ENCODE data around the gene NME5.

Gene NME5

DNA sequence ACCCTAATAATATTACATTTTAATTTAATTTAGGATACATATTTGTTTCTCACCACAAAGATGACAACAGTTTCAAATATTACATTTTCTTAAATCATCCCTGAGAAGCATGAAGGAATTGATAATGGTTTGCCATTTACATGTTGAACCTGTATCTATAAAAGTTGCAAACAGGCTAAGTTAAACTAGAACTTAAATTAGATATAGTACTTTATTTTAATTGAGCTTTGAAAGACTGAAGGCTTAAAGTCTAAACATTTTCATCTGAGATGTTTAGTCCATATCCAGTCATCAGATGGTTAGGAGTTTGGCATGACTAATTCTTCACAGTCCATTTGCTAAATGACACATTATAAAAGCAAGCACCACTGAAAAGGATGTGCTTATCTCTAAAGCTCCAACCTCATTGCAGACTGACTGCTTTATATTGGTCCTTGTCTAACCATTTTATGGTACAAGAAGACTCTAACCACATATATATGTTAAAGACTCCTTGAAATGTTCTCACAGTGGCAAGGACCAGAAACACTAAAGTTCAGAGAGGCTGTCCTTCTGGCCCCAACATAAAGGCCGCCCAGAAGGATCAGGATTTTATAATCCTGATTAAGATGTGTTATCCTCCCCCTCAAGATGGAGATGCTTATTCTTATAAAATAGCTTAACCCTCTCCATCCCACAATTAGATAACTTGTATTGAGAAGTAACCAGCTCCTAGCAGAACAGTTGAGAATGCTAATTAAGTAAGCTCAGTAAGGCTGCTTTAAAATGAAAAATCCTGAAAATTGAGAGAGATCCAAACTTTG is 29.6 kb downstream of the NME5 start:
- DNase-seq, result no peak
- no peak for TF ChIP-seq GATA1 (IDR thresholded peaks at IDR 0.05; ENCODE audit: low read depth, low read length)
- TF ChIP-seq POLR2A (IDR thresholded peaks at IDR 0.05; ENCODE audit: low read length), result no peak

DNA sequence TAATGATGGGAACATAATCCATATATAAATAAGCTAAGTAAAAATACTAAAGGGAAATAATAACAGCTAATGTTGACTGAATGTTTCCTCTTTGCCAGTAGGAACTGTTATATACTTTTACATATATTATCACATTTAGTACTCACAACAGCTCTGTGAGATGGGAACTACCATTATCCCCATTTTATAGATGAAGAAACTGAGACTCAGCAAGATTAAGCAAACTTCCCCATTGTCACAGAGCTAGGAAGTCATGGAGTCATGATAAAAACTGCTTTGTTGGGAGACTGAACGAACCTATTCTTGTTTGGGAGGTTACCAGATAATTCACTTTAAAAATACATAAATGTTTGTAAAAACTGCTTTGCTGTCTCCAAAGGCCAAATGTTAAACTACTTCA is 32.0 kb downstream of the NME5 start:
- TF ChIP-seq GATA1 (IDR thresholded peaks at IDR 0.05; ENCODE audit: low read depth, low read length), result no peak
- TF ChIP-seq POLR2A (IDR thresholded peaks at IDR 0.05; ENCODE audit: low read length), result no peak
- no peak for DNase-seq

DNA sequence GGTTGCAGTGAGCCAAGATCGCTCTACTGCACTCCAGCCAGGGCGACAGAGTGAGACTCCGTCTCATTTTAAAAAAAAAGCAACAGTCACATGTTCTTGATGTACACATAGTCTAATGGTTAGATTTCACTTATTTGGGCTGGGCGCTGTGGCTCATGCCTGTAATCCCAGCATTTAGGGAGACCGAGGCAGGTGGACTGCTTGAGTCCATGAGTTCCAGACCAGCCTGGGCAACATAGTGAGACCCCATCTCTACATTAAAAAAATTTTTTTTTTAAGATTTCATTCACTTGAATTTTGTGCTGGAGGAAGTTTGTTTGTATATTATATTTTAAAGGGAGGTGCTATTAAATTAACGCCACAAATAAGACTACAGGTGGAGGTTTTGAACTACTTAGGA is 33.5 kb downstream of the NME5 start:
- TF ChIP-seq POLR2A (IDR thresholded peaks at IDR 0.05; ENCODE audit: low read length) (no peak), GATA1 (IDR thresholded peaks at IDR 0.05; ENCODE audit: low read depth, low read length) (no peak)

DNA sequence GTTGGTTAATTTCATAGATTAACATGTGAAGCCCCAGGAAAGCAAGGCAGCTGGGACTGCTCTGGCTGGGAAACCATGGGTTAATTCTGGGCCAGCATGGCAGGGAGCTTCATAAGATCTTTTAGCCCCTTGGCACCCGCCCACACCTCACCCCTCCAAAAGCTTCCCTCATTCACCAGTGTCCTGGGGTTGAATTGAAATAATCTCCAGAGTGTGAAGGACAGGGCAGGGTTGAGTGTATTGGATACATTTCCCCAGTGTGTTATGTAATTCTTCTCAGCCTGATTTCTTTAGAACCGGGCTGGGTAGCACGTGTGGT is 36.0 kb downstream of the NME5 start:
- DNase-seq, result no peak
- TF ChIP-seq POLR2A (IDR thresholded peaks at IDR 0.05; ENCODE audit: low read length) (no peak), GATA1 (IDR thresholded peaks at IDR 0.05; ENCODE audit: low read depth, low read length) (no peak)

More for the DNA sequence above, 33.5 kb downstream of the NME5 start:
- DNase-seq, result no peak

DNA sequence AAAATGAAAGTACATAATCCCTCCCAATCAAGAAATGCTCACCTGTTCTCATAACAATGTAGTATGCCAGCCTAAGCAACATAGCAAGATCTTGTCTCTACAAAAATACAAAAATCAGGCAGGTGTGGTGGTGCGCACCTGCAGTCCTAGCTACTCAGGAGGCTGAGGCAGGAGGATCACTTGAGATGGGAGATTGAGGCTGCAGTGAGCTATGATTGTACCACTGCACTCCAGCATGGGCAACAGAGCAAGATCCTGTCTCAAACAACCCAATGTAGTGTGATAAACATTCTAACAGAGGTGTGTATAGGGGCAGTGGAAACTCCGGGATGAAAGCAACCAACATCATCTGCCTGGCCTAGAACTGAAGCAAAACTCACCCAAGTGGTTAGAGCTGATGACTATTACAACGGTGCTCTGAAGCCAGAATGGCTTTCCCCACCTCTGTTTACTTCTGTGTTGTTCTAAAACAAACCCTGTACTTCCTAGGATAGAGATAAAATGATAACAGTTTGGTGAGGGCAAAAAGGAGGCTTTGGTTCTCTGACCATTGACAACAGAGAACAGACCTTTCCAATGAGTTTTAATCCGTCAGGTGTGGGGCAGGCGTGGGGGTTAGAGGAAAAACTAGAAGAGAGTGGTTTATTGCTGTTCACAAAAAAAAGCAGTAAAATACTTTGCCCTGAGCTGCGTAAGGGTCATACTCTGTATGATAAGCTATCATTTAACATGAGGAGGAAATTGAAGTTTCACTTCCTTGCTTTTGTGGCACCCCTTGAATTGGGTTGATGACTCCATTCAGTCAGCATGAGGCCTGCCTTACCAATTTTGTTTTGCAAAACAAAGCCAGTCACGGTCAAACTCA is 36.5 kb downstream of the NME5 start:
- no peak for DNase-seq
- TF ChIP-seq GATA1 (IDR thresholded peaks at IDR 0.05; ENCODE audit: low read depth, low read length), result no peak
- TF ChIP-seq POLR2A (IDR thresholded peaks at IDR 0.05; ENCODE audit: low read length), result no peak

DNA sequence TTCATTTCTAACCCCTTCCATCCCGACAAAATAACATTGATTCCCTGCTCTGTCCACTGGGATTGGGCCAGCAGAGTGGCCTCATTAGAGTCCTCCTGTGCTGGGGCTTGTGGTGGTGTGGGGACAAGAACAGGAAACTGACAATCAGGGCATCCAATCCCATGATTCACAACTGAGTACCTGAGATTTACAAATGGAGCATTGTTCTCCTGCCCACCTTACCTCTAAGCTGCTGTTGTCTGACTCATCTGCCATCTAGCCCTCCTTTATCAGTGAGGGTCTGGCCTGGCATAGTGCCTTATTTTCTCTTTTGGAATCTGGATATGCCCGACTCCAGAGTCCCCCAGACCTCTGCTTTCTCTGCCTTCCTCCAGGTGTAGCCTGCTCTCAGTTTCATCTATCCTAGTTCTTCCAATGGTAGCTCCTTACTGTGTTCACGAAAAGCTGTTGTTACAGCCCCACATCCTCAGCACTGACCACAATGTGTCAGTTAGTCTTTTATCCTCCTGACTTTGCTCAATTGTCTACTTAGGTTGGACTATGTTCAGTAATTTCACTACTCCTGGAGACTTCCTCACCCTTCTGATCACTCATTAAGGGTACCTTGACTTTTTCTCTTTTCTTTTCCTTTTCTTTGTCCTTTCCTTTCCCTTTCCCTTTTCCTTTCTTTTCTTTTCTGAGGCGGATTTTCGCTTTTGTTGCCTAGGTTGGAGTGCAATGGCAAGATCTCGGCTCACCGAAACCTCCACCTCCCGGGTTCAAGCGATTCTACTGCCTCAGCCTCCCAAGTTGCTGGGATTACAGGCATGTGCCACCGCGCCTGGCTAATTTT is 42.0 kb downstream of the NME5 start:
- no peak for DNase-seq
- TF ChIP-seq POLR2A (IDR thresholded peaks at IDR 0.05; ENCODE audit: low read length) (no peak), GATA1 (IDR thresholded peaks at IDR 0.05; ENCODE audit: low read depth, low read length) (no peak)

DNA sequence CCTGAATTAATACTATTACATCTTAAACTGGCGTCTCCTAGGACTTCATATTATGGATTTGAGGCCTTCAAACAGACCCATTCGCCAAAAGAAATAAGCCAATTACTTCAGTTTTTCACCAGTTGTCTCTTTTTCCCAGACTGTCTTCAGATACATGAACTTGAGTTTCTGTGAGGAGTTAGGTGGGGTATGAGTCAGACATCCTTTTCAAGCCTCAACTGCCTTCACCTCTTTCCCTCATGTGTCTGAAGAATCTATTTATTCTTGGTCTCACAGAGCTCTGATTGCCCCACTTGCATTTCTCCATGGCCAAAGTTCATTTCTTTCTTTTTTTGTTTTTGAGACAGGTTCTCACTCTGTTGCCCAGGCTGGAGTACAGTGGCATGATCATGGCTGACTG is 42.9 kb downstream of the NME5 start:
- no peak for TF ChIP-seq GATA1 (IDR thresholded peaks at IDR 0.05; ENCODE audit: low read depth, low read length)
- TF ChIP-seq POLR2A (IDR thresholded peaks at IDR 0.05; ENCODE audit: low read length), result no peak
- no peak for DNase-seq

DNA sequence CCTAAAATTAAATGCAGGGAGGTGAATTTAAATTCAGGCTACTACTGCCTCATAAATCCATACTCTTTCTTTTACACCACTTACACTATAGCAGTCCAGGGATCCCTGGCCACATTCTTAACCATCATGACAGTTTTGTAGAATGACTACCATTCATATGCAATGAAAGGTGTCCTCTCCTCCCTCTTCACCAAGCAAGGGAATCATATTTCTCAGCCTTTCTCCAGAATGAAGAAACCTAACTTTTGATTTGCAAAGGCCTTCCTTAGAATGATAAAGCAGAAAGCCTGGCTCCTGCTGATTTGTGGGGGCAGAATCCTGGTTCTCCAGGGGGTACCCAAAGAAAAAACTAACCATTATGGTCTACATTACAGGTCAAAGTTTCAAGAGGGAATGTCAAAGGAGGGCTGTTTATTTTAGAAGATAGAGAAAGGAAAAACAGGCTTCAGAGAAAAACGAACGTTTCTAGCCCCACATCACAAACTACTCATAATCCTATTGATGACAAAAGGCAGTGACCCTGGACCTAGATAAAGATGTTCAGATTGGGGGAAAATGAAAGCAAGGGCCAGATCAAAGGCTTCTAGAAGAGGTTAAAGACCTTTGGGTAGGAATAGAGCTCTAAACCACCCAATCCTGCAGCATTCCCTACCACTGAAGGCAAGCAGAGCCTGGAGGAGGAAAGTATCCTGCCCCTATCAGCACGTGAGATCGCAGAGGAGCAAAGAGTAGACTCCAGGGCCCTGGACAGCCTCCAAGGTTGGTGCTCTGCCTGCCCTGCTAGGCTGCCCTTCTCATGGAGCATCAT is 43.9 kb downstream of the NME5 start:
- no peak for TF ChIP-seq GATA1 (IDR thresholded peaks at IDR 0.05; ENCODE audit: low read depth, low read length)
- no peak for TF ChIP-seq POLR2A (IDR thresholded peaks at IDR 0.05; ENCODE audit: low read length)
- no peak for DNase-seq

DNA sequence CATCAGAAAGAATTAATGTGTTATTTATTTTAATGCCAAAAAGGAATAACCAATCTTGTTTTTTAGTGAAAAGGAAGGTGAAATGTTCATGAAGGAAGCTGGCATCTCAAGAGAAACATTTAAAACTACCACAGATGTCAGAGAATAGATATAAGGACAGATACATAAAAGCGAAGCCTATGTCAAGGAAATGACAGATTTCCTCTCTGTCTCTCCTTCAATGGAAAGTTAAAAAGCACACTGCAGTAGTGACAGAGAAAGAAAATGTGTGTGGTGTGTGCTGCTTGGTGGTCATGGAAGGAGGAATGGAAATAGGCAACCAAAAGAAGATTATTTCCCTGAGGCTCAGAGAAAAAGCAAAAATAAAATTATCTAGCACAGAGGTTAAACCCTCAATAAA is 46.2 kb downstream of the NME5 start:
- no peak for TF ChIP-seq POLR2A (IDR thresholded peaks at IDR 0.05; ENCODE audit: low read length)
- no peak for TF ChIP-seq GATA1 (IDR thresholded peaks at IDR 0.05; ENCODE audit: low read depth, low read length)
- DNase-seq, result no peak

DNA sequence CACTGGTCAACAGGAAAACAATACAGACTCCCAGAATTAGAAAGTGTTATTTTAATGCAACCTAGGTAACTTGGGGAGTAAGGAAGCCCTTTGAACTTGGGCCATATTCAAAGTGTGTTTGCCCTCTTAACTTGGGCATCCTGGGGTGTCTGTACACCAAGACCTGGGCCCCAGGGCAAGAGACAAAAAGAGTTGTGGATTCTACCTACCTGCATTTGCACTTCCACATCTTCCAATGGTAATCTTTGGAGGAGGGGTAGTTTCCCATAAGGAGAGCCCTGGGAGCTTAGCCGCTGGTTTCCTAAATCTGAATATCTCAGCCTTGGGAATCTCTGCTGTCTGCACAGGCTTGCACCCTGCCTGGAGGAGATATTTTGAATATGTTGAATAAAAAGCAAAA is 46.9 kb downstream of the NME5 start:
- TF ChIP-seq GATA1 (IDR thresholded peaks at IDR 0.05; ENCODE audit: low read depth, low read length) (no peak), POLR2A (IDR thresholded peaks at IDR 0.05; ENCODE audit: low read length) (no peak)
- no peak for DNase-seq

DNA sequence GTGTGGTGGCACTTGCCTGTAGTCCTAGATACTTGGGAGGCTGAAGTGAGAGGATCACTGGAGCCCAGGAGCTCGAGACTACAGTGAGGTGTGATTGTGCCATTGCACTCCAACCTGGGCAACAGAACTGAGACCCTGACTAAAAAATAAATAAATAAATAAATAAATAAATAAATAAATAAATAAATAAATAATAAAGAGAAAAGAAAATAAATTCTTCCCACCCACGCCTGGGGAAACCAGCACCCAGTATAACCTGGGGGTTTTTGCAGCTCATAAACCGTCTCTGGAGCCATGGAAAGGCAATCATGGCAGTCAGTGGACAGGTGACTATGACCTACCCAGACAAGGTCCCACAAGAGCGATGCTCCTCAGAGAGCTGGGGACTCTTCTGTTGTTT is 47.5 kb downstream of the NME5 start:
- TF ChIP-seq POLR2A (IDR thresholded peaks at IDR 0.05; ENCODE audit: low read length) (no peak), GATA1 (IDR thresholded peaks at IDR 0.05; ENCODE audit: low read depth, low read length) (no peak)
- no peak for DNase-seq

DNA sequence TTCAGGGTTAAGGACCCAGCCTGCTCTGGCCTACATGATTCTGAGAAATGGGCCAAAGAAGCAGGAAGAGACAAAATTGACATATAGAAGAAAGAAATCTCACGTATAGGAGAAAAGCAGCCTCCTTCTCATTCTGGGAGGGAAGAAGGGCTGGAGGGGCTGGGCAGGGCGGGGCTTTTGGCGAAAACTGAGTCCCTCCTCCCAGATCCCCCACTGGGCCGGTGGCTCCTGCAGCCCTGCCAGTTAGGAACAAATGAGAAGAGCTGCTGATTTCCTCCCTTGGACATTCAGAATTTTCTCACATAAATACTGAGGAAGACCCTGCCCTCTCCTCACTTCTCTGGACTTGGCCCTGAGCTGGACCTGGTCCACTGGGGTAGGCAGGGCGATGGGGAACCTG is 55.5 kb downstream of the NME5 start, which contains the start of gene WNT8A:
Gene WNT8A (plus strand): TSS at position 332 of the 400 bp plus-strand sequence. CDS start 95 bp downstream, outside the sequence.
- no peak for DNase-seq
- TF ChIP-seq GATA1 (IDR thresholded peaks at IDR 0.05; ENCODE audit: low read depth, low read length) (no peak), POLR2A (IDR thresholded peaks at IDR 0.05; ENCODE audit: low read length) (no peak)

DNA sequence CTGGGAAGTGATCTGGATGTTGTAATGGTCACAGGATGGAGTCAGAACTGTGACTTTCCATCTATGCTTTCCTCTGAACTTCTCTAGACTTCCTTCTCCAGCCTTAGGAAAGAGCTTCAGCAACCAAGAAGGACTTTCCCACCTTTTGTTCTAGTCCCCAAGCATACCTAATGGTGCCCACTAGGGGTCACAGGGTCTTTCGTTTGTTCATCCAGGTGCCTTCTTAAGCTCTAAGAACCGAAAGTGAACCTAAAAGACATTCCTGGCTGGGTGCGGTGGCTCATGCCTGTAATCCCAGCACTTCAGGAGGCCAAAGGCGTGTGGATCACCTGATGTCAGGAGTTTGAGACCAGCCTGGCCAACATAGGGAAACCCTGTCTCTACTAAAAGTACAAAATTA is 57.2 kb downstream of the NME5 start:
- no peak for DNase-seq
- TF ChIP-seq GATA1 (IDR thresholded peaks at IDR 0.05; ENCODE audit: low read depth, low read length), result no peak
- no peak for TF ChIP-seq POLR2A (IDR thresholded peaks at IDR 0.05; ENCODE audit: low read length)

Data from erythroblast (primary cell).